DOHH2 (cell line): ENCODE data around the gene GALNT2.

ENCODE experiments used
- H3F3A ChIP-seq: fragments of 200-600 bp; sonication (generic), shearing (Covaris generic); 2 replicates; pipeline ENCODE4 v1.6.0; 2016; ENCODE audit warnings: antibody characterized with exemption, mild to moderate bottlenecking; ENCODE audit not compliant: control insufficient read depth, insufficient read depth
- H3K27ac ChIP-seq: fragments of 200-600 bp; sonication (generic); 2 replicates; pipeline ENCODE4 v1.5.1; 2014; ENCODE audit warnings: low read depth, mild to moderate bottlenecking, low read length, moderate library complexity
- H3K27me3 ChIP-seq: fragments of 200-600 bp; sonication (generic); 2 replicates; pipeline ENCODE4 v1.6.1; 2014; ENCODE audit warnings: mild to moderate bottlenecking, low read length, mixed read lengths; ENCODE audit not compliant: control insufficient read depth
- H3K36me3 ChIP-seq: fragments of 200-600 bp; sonication (generic); 2 replicates; pipeline ENCODE4 v1.6.1; 2014; ENCODE audit warnings: mild to moderate bottlenecking, low read length, moderate library complexity, mixed read lengths; ENCODE audit not compliant: control insufficient read depth
- H3K4me1 ChIP-seq: fragments of 200-600 bp; sonication (generic); 2 replicates; pipeline ENCODE4 v1.6.1; 2014; ENCODE audit warnings: mild to moderate bottlenecking, low read length, mixed read lengths; ENCODE audit not compliant: control insufficient read depth
- H3K4me2 ChIP-seq: fragments of 200-600 bp; sonication (generic); 2 replicates; pipeline ENCODE4 v1.6.0; 2014; ENCODE audit warnings: mild to moderate bottlenecking, low read length, moderate library complexity
- H3K4me3 ChIP-seq: fragments of 200-600 bp; sonication (generic); 2 replicates; pipeline ENCODE4 v1.5.1; 2014; ENCODE audit warnings: mild to moderate bottlenecking, low read length, mixed read lengths
- H3K79me2 ChIP-seq: fragments of 200-600 bp; sonication (generic); 2 replicates; pipeline ENCODE4 v1.6.1; 2014; ENCODE audit warnings: mild to moderate bottlenecking, low read length, mixed read lengths; ENCODE audit not compliant: control insufficient read depth
- H3K9me2 ChIP-seq: fragments of 200-600 bp; sonication (generic); replicated peaks from 2 replicates; pipeline ENCODE4 v1.6.1; 2014; ENCODE audit warnings: mild to moderate bottlenecking, low read length, mixed read lengths; ENCODE audit not compliant: control insufficient read depth
- H3K9me3 ChIP-seq: fragments of 200-600 bp; sonication (generic); 2 replicates; pipeline ENCODE4 v1.6.1; 2014; ENCODE audit warnings: antibody characterized with exemption, low read length, mixed read lengths; ENCODE audit not compliant: control insufficient read depth, insufficient read depth
- H4K20me1 ChIP-seq: fragments of 200-600 bp; sonication (generic); 2 replicates; pipeline ENCODE4 v1.6.0; 2014; ENCODE audit warnings: low read depth, mild to moderate bottlenecking, antibody characterized with exemption, low read length, moderate library complexity; ENCODE audit not compliant: control insufficient read depth, insufficient read depth
- CTCF ChIP-seq: fragments of 200-600 bp; sonication (generic); IDR thresholded peaks from one replicate; pipeline ENCODE4 v1.5.1; 2014; ENCODE audit warnings: antibody characterized with exemption, mild to moderate bottlenecking, low read depth, low read length; ENCODE audit not compliant: poor library complexity, severe bottlenecking
- EZH2phosphoT487 ChIP-seq: fragments of 200-600 bp; sonication (generic); IDR thresholded peaks from 2 replicates; pipeline ENCODE4 v1.6.1; 2017; ENCODE audit warnings: borderline replicate concordance, mild to moderate bottlenecking, antibody characterized with exemption, low read length, moderate library complexity, mixed read lengths

The GALNT2 gene

GRCh38 chr1:230265200-230266115, 198.4 kb downstream of the GALNT2 start:
- H3K4me3 ChIP-seq = no peak overlapping the region
- H3K27ac ChIP-seq = no peak overlapping the region
- H3K4me2 ChIP-seq = no peak overlapping the region
- TF ChIP-seq EZH2phosphoT487 (no peak), CTCF (no peak)
- peaks cover 6% of the 10 kb centered on the region; the same call in 1 of the 2 replicates for H3K36me3 ChIP-seq
- H3F3A ChIP-seq = peaks cover 8% of the 10 kb centered on the region; the same call in 1 of the 2 replicates
- H4K20me1 ChIP-seq = no peaks in the 10 kb centered on the region
- H3K9me2 ChIP-seq = no peaks in the 10 kb centered on the region
- H3K9me3 ChIP-seq = no peaks in the 10 kb centered on the region
- H3K79me2 ChIP-seq = no peaks in the 10 kb centered on the region
- H3K27me3 ChIP-seq = no peaks in the 10 kb centered on the region
- H3K4me1 ChIP-seq = peaks cover 23% of the 10 kb centered on the region

- Histone ChIP-seq H3K36me3 (peaks cover 6% of the 10 kb centered on the region; the same call in 1 of the 2 replicates), H3K79me2 (no peaks in the 10 kb centered on the region)
These were observed 199.4 kb downstream of the GALNT2 start for GRCh38 chr1:230266456-230266855.

GRCh38 chr1:230267338-230268065, 200.5 kb downstream of the GALNT2 start:
- Histone ChIP-seq H3F3A (peaks cover 13% of the 10 kb centered on the region; the same call in 1 of the 2 replicates), H3K4me3 (no peak overlapping the region), H3K27ac (no peak overlapping the region), H3K4me1 (peaks cover 44% of the 10 kb centered on the region), H3K36me3 (peaks cover 6% of the 10 kb centered on the region; the same call in 1 of the 2 replicates), H3K9me2 (no peaks in the 10 kb centered on the region), H3K4me2 (no peak overlapping the region), H3K79me2 (no peaks in the 10 kb centered on the region), H3K27me3 (no peaks in the 10 kb centered on the region), H3K9me3 (no peaks in the 10 kb centered on the region), H4K20me1 (no peaks in the 10 kb centered on the region)
- TF ChIP-seq EZH2phosphoT487 (no peak), CTCF (no peak)

More at GRCh38 chr1:230266456-230266855, 199.4 kb downstream of the GALNT2 start:
- Histone ChIP-seq H3K27ac (no peak overlapping the region), H3K4me1 (peaks cover 33% of the 10 kb centered on the region), H3K9me3 (no peaks in the 10 kb centered on the region), H3F3A (peaks cover 13% of the 10 kb centered on the region; the same call in 1 of the 2 replicates), H4K20me1 (no peaks in the 10 kb centered on the region), H3K27me3 (no peaks in the 10 kb centered on the region), H3K9me2 (no peaks in the 10 kb centered on the region), H3K4me3 (no peak overlapping the region), H3K4me2 (no peak overlapping the region)
- TF ChIP-seq CTCF = no peak
- no peak for TF ChIP-seq EZH2phosphoT487
